Nephron progenitor cell (in vitro differentiated cells): Measurements from ENCODE around the gene ZBTB20.

Experiments used
- DNase-seq: peaks from one replicate; pipeline ENCODE4 v3.0.0; 2021
- H3K27ac Mint-ChIP-seq: 2 replicates; pipeline ENCODE4 v1.8.0; 2021; ENCODE audit warnings: mild to moderate bottlenecking, moderate library complexity, mixed read lengths
- H3K27me3 Mint-ChIP-seq: 2 replicates; pipeline ENCODE4 v1.8.0; 2021; ENCODE audit warnings: mild to moderate bottlenecking, low read depth, mixed read lengths; ENCODE audit not compliant: poor library complexity
- H3K36me3 Mint-ChIP-seq: 2 replicates; pipeline ENCODE4 v1.8.0; 2021; ENCODE audit warnings: low read depth, mixed read lengths
- H3K4me1 Mint-ChIP-seq: 2 replicates; pipeline ENCODE4 v1.8.0; 2021; ENCODE audit warnings: mixed read lengths
- H3K4me3 Mint-ChIP-seq: 2 replicates; pipeline ENCODE4 v1.8.0; 2021; ENCODE audit warnings: mild to moderate bottlenecking, moderate library complexity, mixed read lengths
- H3K9me3 Mint-ChIP-seq: 2 replicates; pipeline ENCODE4 v1.8.0; 2021; ENCODE audit warnings: mild to moderate bottlenecking, moderate library complexity, mixed read lengths
- CTCF ChIP-seq: fragments of 200-600 bp; sonication (generic); IDR thresholded peaks from 2 replicates; pipeline ENCODE4 v1.5.0; 2021; ENCODE audit warnings: antibody characterized with exemption

Gene ZBTB20

GRCh38 chr3:114318295-114318694 is 828.8 kb downstream of the ZBTB20 start:
- Mint-ChIP-seq H3K4me3 (no peak overlapping the region), H3K9me3 (no peaks in the 10 kb centered on the region), H3K27me3 (peaks cover 3% of the 10 kb centered on the region), H3K4me1 (peaks cover 6% of the 10 kb centered on the region), H3K27ac (no peak overlapping the region), H3K36me3 (no peaks in the 10 kb centered on the region)
- DNase-seq: no peak
- no peak for TF ChIP-seq CTCF

GRCh38 chr3:114314282-114314681 is 832.8 kb downstream of the ZBTB20 start:
- peaks cover 3% of the 10 kb centered on the region for H3K4me1 Mint-ChIP-seq
- H3K27me3 Mint-ChIP-seq: peaks cover 3% of the 10 kb centered on the region
- H3K27ac Mint-ChIP-seq: no peak overlapping the region
- H3K4me3 Mint-ChIP-seq: no peak overlapping the region
- no peak for TF ChIP-seq CTCF
- DNase-seq: no peak
- H3K9me3 Mint-ChIP-seq: no peaks in the 10 kb centered on the region
- no peaks in the 10 kb centered on the region for H3K36me3 Mint-ChIP-seq

GRCh38 chr3:114313426-114313825 is 833.7 kb downstream of the ZBTB20 start:
- Mint-ChIP-seq H3K36me3 (no peaks in the 10 kb centered on the region), H3K4me3 (no peak overlapping the region), H3K27ac (no peak overlapping the region), H3K27me3 (peaks cover 3% of the 10 kb centered on the region), H3K9me3 (no peaks in the 10 kb centered on the region), H3K4me1 (no peaks in the 10 kb centered on the region)
- no peak for DNase-seq
- TF ChIP-seq CTCF: no peak

GRCh38 chr3:114310695-114311094 is 836.4 kb downstream of the ZBTB20 start:
- Mint-ChIP-seq H3K27me3 (no peaks in the 10 kb centered on the region), H3K4me3 (no peak overlapping the region), H3K36me3 (no peaks in the 10 kb centered on the region), H3K4me1 (no peaks in the 10 kb centered on the region), H3K9me3 (no peaks in the 10 kb centered on the region), H3K27ac (no peak overlapping the region)
- no peak for DNase-seq
- no peak for TF ChIP-seq CTCF

GRCh38 chr3:114308830-114309229 is 838.3 kb downstream of the ZBTB20 start:
- Mint-ChIP-seq H3K9me3 (no peaks in the 10 kb centered on the region), H3K27ac (peak overlapping the region; percentile 31), H3K27me3 (no peaks in the 10 kb centered on the region), H3K4me3 (no peak overlapping the region), H3K4me1 (no peaks in the 10 kb centered on the region), H3K36me3 (no peaks in the 10 kb centered on the region)
- no peak for TF ChIP-seq CTCF
- DNase-seq: no peak

- H3K27me3 Mint-ChIP-seq: no peaks in the 10 kb centered on the region
- H3K36me3 Mint-ChIP-seq: no peaks in the 10 kb centered on the region
- TF ChIP-seq CTCF: no peak
- no peak for DNase-seq
- no peak overlapping the region for H3K4me3 Mint-ChIP-seq
- no peak overlapping the region for H3K27ac Mint-ChIP-seq
- H3K4me1 Mint-ChIP-seq: no peaks in the 10 kb centered on the region
- no peaks in the 10 kb centered on the region for H3K9me3 Mint-ChIP-seq
Measured at GRCh38 chr3:114308377-114308776, 838.7 kb downstream of the ZBTB20 start.
